GM20000 (cell line): ENCODE results near the gene ZFPL1.

Experiments
- DNase-seq: peaks from one replicate; pipeline ENCODE4 v3.0.0; 2012; ENCODE audit warnings: low spot score
- CTCF ChIP-seq: IDR thresholded peaks from 2 replicates; pipeline ENCODE4 v1.5.1; 2012; ENCODE audit warnings: mild to moderate bottlenecking, control low read depth; ENCODE audit errors: extremely low read depth, missing control alignments

ZFPL1 gene

GRCh38 chr11:65136515-65137096 is 52.6 kb downstream of the ZFPL1 start:
- no peak for DNase-seq
- no peak for TF ChIP-seq CTCF
